ENCODE data around the gene TRIO.
A peak's percentile ranks its signal among the peaks of the same experiment; 100 is the strongest.

The TRIO gene

GRCh38 chr5:14305045-14305444 is 161.9 kb downstream of the TRIO start:
- DNase-seq: no peak

GRCh38 chr5:14306329-14306815 is 163.2 kb downstream of the TRIO start:
- DNase-seq: no peak

GRCh38 chr5:14308384-14309154 is 165.4 kb downstream of the TRIO start:
- DNase-seq: no peak

GRCh38 chr5:14309199-14309598 is 166.1 kb downstream of the TRIO start:
- no peak for DNase-seq

GRCh38 chr5:14309878-14310531 is 166.9 kb downstream of the TRIO start:
- DNase-seq: no peak

GRCh38 chr5:14310901-14311300 is 167.8 kb downstream of the TRIO start:
- DNase-seq: no peak

GRCh38 chr5:14313986-14314690 is 171.0 kb downstream of the TRIO start:
- DNase-seq: no peak

- DNase-seq: no peak
Observed at GRCh38 chr5:14316471-14316870, 173.3 kb downstream of the TRIO start.

- no peak for DNase-seq
Observed at GRCh38 chr5:14319102-14319501, 176.0 kb downstream of the TRIO start.

- no peak for DNase-seq
Observed at GRCh38 chr5:14321936-14322335, 178.8 kb downstream of the TRIO start.

- peak; percentile 22 to 85 for DNase-seq
Observed at GRCh38 chr5:14322437-14323187, 179.5 kb downstream of the TRIO start.

- DNase-seq: no peak
Observed at GRCh38 chr5:14323466-14323865, 180.3 kb downstream of the TRIO start.

- no peak for DNase-seq
Observed at GRCh38 chr5:14325369-14325768, 182.2 kb downstream of the TRIO start.

GRCh38 chr5:14326035-14326903 is 183.1 kb downstream of the TRIO start:
- peak in 1 of 2 experiments; percentile 59 for DNase-seq

GRCh38 chr5:14327624-14328023 is 184.5 kb downstream of the TRIO start:
- DNase-seq: no peak

- DNase-seq: no peak
Observed at GRCh38 chr5:14328144-14328543, 185.0 kb downstream of the TRIO start.

GRCh38 chr5:14330291-14330690 is 187.1 kb downstream of the TRIO start:
- no peak for DNase-seq

GRCh38 chr5:14330729-14331385 is 187.7 kb downstream of the TRIO start:
- DNase-seq: no peak

- no peak for DNase-seq
Observed at GRCh38 chr5:14331386-14331781, 188.2 kb downstream of the TRIO start.

GRCh38 chr5:14332038-14332631 is 189.0 kb downstream of the TRIO start:
- no peak for DNase-seq

- no peak for DNase-seq
Observed at GRCh38 chr5:14332746-14333145, 189.6 kb downstream of the TRIO start.

Data from NCI-H2081 (cell line).